MCF 10A (cell line): Measurements from ENCODE around the gene C2orf74. TPM values are rescaled to one million over a fixed set of nuclear protein-coding genes. Genes with fewer than 3 reads are reported as not detected.

Experiments
- Bru-seq: library from RNA; stranded (reverse); fragments of 400-500 nt; gene quantifications from one replicate; lab custom pipeline; 2021; lab: Mats Ljungman, UMichigan
- BruChase-seq, 2 experiments: library from RNA; stranded (reverse); fragments of 400-500 nt; gene quantifications; one replicate each; lab custom pipeline; 2021; lab: Mats Ljungman, UMichigan
- BruUV-seq: library from RNA; stranded (reverse); fragments of 400-500 nt; replicated peaks from 2 replicates; lab custom pipeline; 2021; lab: Mats Ljungman, UMichigan
- CTCF ChIA-PET: fragments of 300-600 bp; sonication (Branson Sonifier 250); formaldehyde crosslinking; extraction: SDS; loops from one replicate; lab custom pipeline; 2021; ENCODE audit warnings: antibody characterized with exemption, inconsistent platforms; lab: Yijun Ruan, JAX
- POLR2A ChIA-PET: fragments of 300-600, 350-650 bp; sonication (Branson Sonifier 250); formaldehyde crosslinking; extraction: SDS; loops from one replicate; lab custom pipeline; 2020; ENCODE audit warnings: antibody characterized with exemption, inconsistent platforms; lab: Yijun Ruan, JAX
- DNase-seq: peaks from one replicate; pipeline ENCODE4 v3.0.0-alpha.2; 2018; ENCODE audit not compliant: unreplicated experiment
- H3K27ac Mint-ChIP-seq: one replicate; pipeline ENCODE4 v1.8.0; 2022; ENCODE audit warnings: mild to moderate bottlenecking, low read depth, mixed read lengths; ENCODE audit not compliant: unreplicated experiment
- H3K27me3 Mint-ChIP-seq: one replicate; pipeline ENCODE4 v1.8.0; 2022; ENCODE audit warnings: mixed read lengths; ENCODE audit not compliant: insufficient read depth, unreplicated experiment
- H3K36me3 Mint-ChIP-seq: one replicate; pipeline ENCODE4 v1.8.0; 2022; ENCODE audit warnings: mild to moderate bottlenecking, moderate library complexity, mixed read lengths; ENCODE audit not compliant: insufficient read depth, unreplicated experiment
- H3K4me1 Mint-ChIP-seq: one replicate; pipeline ENCODE4 v1.8.0; 2022; ENCODE audit warnings: mixed read lengths; ENCODE audit not compliant: insufficient read depth, unreplicated experiment
- H3K4me3 Mint-ChIP-seq: one replicate; pipeline ENCODE4 v1.8.0; 2022; ENCODE audit warnings: mild to moderate bottlenecking, moderate library complexity, mixed read lengths; ENCODE audit not compliant: unreplicated experiment
- H3K9me3 Mint-ChIP-seq: one replicate; pipeline ENCODE4 v1.8.0; 2022; ENCODE audit warnings: mixed read lengths; ENCODE audit not compliant: unreplicated experiment
- CTCF ChIP-seq: fragments of 200-600 bp; IDR thresholded peaks from one replicate; pipeline ENCODE4 v1.8.0; 2022; ENCODE audit warnings: antibody characterized with exemption, mild to moderate bottlenecking; ENCODE audit not compliant: unreplicated experiment
- intact Hi-C: fragments of 100-400 bp; cut with micrococcal nuclease; formaldehyde crosslinking; loops from 2 replicates; pipeline ENCODE4 v1.14.1; 2022
- long read RNA-seq: library from polyadenylated mRNA; stranded (forward); transcript quantifications from one replicate; pipeline ENCODE4 v2.0.0, GENCODE V29; 2022
- total RNA-seq: library from RNA; stranded (reverse); gene quantifications from 2 replicates; pipeline ENCODE4 v1.2.3, GENCODE V29; 2022

C2orf74 gene
- 24.8 and 29.7 TPM in 2 replicates for total RNA-seq
- Bru-seq, nascent RNA: percentile 66 among the genes with signal in this experiment
- BruChase-seq, experiment 1, labeled RNA remaining after a 6-hour chase: percentile 73 among the genes with signal in this experiment
- BruChase-seq, experiment 2, labeled RNA remaining after a 2-hour chase: percentile 74 among the genes with signal in this experiment
- long read RNA-seq, transcript C2orf74-202 (4 exons, 879 nt): major isoform, 18 of 47 reads
- long read RNA-seq, partial matches to known transcripts: 0 of 47 reads
- long read RNA-seq, other reads (novel, unspliced or antisense): 29 of 47 reads

DNA sequence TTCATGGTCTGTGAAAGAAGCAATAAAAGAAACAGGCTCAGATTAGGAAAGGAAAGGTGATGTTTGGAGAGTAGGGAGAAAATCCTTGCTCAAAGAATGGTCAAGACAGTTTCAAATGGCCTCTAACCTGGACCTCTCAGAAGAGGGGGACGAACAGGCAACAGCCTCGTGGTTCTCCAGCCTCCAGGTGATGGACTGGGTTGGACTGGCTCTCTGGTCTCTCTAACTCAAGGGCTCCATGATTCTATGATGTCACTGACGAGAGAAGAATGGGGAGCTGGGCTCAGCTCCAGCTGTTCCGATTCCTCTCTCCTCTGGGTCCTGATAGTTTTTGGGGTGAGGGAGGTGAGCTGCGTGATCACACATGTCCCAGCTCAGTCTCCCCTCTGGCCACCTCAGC lies at the start of gene C2orf74:
Gene C2orf74, plus strand, starts transcription at position 301 of the 400 bp plus-strand sequence. CDS start 327 bp downstream, outside the sequence.
- no TSS peak for BruUV-seq
- Mint-ChIP-seq H3K4me1 (no peaks in the 10 kb centered on the region), H3K4me3 (no peak within 1 kb of the TSS), H3K9me3 (no peaks in the 10 kb centered on the region), H3K27ac (no peak within 1 kb of the TSS), H3K27me3 (no peaks in the 10 kb centered on the region), H3K36me3 (peaks cover 67% of the 10 kb centered on the region)
- CTCF ChIA-PET: no interaction called here
- intact Hi-C loops: no loop called here
- TF ChIP-seq CTCF: no peak
- DNase-seq: no peak
- POLR2A ChIA-PET: interaction anchor here (0.6 to 1.3 kb wide), 4 partner anchors 9 to 97 kb away, joined by 3 to 5 read pairs (median 3); no protein-coding TSS in a partner anchor

DNA sequence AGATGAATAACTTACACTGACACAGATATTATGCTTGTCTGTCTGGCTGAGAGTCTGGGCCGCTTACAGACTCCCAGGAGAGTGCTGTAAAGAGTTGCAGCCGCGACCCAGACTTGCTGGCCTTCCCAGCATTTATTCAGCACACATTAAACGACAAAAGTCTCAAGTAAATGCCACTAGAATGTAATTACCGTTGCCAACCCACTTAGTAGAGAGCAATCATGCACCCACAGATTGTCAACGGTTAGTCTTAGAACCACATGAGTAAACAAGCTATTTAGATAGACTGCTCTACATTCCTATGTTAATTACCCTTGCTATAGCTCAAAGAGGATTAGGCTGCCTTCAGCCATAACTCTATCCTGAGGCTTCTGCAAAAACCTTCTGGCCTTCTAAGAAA lies 47.8 kb upstream of the C2orf74 start:
- intact Hi-C loops: no loop called here
- no peak overlapping the region for H3K27ac Mint-ChIP-seq
- peaks cover 3% of the 10 kb centered on the region for H3K4me1 Mint-ChIP-seq
- no peaks in the 10 kb centered on the region for H3K27me3 Mint-ChIP-seq
- no TSS peak for BruUV-seq
- no peak for TF ChIP-seq CTCF
- no peaks in the 10 kb centered on the region for H3K9me3 Mint-ChIP-seq
- POLR2A ChIA-PET: interaction anchor here (0.6 to 1.0 kb wide), 2 partner anchors 24 to 64 kb away, joined by 3 read pairs; no protein-coding TSS in a partner anchor
- H3K36me3 Mint-ChIP-seq: peaks cover 13% of the 10 kb centered on the region
- no peak for DNase-seq
- H3K4me3 Mint-ChIP-seq: no peak overlapping the region
- CTCF ChIA-PET: no interaction called here

- DNase-seq: no peak
- Mint-ChIP-seq H3K4me3 (no peak overlapping the region), H3K4me1 (no peaks in the 10 kb centered on the region), H3K9me3 (no peaks in the 10 kb centered on the region), H3K27ac (no peak overlapping the region), H3K27me3 (no peaks in the 10 kb centered on the region), H3K36me3 (peaks cover 6% of the 10 kb centered on the region)
- TF ChIP-seq CTCF: no peak
- CTCF ChIA-PET: interaction anchor here (0.6 kb wide), 1 partner anchor 26 kb away, joined by 3 read pairs; no protein-coding TSS in a partner anchor
- no TSS peak for BruUV-seq
- POLR2A ChIA-PET: no interaction called here
- intact Hi-C loops: no loop called here
Observed at GRCh38 chr2:61116302-61116701, 45.7 kb upstream of the C2orf74 start.

DNA sequence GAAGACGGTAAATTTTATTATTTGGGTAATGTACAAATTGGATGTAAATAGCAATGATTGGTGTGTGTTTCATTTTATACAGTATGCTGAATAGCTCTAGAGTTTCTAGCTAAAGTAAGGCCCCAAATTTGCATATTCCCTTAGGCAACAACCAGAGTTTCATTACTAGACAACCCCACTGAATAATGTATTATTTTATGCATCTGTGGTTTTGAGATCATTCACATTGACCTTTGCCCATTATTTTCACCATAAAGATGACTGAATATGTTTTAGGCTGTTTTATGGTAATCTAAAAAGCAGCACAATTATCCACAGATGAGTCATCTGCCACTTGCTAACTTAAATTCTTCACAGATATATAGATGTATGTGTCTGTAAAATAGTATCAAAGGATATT lies 44.5 kb upstream of the C2orf74 start:
- H3K9me3 Mint-ChIP-seq: no peaks in the 10 kb centered on the region
- no peak overlapping the region for H3K4me3 Mint-ChIP-seq
- ChIA-PET CTCF (interaction anchor here (0.7 kb wide), 1 partner anchor 322 kb away, joined by 3 read pairs; no protein-coding TSS in a partner anchor), POLR2A (no interaction called here)
- BruUV-seq: no TSS peak
- intact Hi-C loops: no loop called here
- H3K4me1 Mint-ChIP-seq: no peaks in the 10 kb centered on the region
- no peak for TF ChIP-seq CTCF
- H3K27ac Mint-ChIP-seq: no peak overlapping the region
- H3K27me3 Mint-ChIP-seq: no peaks in the 10 kb centered on the region
- DNase-seq: no peak
- peaks cover 6% of the 10 kb centered on the region for H3K36me3 Mint-ChIP-seq
